ENCODE measurements around the gene CYB5B.

DNA sequence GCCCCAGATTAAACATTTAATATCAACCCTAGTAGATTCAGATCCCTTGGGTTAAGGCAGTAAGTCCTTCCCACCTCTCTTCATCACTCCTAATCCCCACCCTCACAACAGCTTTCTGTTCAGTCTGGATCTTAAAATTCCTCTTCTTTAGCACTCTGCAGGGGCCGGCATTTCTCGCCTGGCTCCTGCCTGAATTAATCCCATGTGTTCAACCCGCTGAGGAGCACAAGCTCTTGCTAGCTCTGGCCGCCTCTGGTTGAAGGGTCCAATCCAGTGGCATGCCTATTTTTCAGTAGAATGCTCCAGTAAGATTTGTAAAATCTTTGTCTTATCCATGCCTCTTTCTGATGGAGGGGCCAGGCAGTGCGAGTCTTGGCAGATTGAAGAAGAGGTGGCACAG is 59.2 kb downstream of the CYB5B start:
- TF ChIP-seq, protein P1, sequence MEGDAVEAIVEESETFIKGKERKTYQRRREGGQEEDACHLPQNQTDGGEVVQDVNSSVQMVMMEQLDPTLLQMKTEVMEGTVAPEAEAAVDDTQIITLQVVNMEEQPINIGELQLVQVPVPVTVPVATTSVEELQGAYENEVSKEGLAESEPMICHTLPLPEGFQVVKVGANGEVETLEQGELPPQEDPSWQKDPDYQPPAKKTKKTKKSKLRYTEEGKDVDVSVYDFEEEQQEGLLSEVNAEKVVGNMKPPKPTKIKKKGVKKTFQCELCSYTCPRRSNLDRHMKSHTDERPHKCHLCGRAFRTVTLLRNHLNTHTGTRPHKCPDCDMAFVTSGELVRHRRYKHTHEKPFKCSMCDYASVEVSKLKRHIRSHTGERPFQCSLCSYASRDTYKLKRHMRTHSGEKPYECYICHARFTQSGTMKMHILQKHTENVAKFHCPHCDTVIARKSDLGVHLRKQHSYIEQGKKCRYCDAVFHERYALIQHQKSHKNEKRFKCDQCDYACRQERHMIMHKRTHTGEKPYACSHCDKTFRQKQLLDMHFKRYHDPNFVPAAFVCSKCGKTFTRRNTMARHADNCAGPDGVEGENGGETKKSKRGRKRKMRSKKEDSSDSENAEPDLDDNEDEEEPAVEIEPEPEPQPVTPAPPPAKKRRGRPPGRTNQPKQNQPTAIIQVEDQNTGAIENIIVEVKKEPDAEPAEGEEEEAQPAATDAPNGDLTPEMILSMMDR (IDR thresholded peaks at IDR 0.05), result no peak
- TF ChIP-seq GABPA (IDR thresholded peaks at IDR 0.05; ENCODE audit: low read depth), result no peak
- TF ChIP-seq, protein P2, sequence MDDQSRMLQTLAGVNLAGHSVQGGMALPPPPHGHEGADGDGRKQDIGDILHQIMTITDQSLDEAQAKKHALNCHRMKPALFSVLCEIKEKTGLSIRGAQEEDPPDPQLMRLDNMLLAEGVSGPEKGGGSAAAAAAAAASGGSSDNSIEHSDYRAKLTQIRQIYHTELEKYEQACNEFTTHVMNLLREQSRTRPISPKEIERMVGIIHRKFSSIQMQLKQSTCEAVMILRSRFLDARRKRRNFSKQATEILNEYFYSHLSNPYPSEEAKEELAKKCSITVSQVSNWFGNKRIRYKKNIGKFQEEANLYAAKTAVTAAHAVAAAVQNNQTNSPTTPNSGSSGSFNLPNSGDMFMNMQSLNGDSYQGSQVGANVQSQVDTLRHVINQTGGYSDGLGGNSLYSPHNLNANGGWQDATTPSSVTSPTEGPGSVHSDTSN (IDR thresholded peaks at IDR 0.05), result no peak

Measured in SK-N-SH (cell line).